Medulla oblongata (tissue), 1 donor: ENCODE data around the gene ZNF354B.
A peak's percentile ranks its signal among the peaks of the same experiment; 100 is the strongest.
"Not testable (repeated sequence)": the region's sequence is repeated elsewhere in the genome, so short reads cannot be mapped to it uniquely, and the experiment has no call there.

Experiments used
- DNase-seq: peaks from one replicate; pipeline ENCODE4 v3.0.0-alpha.2; 2015; ENCODE audit errors: extremely low spot score

Gene ZNF354B

DNA sequence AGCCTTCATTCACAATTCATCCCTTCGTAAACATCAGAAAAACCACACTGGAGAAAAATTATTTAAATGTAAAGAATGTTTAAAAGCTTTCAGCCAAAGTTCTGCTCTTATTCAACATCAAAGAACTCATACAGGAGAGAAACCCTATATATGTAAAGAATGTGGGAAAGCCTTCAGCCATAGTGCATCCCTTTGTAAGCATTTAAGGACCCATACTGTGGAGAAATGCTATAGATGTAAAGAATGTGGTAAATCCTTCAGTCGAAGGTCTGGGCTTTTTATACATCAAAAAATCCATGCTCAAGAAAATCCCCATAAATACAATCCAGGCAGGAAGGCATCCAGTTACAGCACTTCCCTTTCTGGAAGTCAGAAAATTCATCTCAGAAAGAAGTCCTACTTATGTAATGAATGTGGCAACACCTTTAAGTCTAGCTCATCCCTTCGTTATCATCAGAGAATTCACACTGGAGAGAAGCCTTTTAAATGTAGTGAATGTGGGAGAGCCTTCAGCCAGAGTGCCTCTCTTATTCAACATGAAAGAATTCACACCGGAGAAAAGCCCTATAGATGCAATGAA lies 23.5 kb downstream of the ZNF354B start:
- DNase-seq, result not testable (repeated sequence)

GRCh38 chr5:178883815-178884430 lies 24.2 kb downstream of the ZNF354B start:
- DNase-seq, result no peak

DNA sequence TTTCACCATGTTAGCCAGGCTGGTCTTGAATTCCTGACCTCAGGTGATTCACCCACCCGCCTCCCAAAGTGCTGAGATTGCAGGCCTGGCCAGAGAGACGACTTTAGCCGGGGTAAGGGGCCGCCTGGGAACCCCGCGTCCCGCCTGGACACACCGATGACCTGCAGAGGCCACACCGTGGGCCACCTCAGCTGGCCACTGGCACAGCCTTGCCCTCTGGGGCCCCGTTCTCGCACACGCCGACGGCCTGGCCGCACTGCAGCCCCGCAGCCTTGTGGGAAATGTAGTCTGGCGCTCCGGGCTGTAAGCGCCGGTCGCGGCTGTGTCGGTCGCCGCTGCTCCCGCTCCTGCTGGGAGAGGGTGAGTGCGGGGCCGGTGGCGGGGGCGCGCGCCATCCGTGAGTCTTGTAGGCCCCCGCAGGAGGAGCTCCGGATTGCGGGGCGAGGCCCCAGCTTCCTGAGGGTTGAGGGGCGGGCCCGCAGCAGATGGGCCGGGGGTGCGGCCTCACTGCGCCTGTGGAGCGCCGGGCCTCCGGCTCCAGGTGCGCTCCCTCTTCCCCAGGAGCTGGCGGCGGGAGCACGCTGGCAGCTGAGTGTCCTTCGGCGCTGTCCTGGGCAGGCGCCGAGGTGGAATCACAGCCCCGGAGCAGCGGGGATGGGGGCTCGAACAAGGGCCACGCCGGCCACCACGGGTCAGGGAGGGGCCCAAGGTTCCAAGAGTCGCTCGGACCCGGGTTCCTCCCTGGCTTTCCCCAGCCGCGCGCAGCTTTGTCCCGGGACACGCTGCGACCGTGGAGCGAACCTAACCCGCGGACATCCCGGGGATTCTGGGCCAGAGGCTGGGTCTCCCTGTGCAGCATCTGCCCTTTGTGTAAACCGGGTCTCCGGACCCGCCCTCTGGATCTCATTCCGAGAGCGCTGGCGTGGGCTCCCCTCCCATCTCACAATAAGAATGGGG lies 36.1 kb downstream of the ZNF354B start, which contains the start of gene ZFP2:
Gene ZFP2 (plus strand): TSS at position 299 of the 957 bp plus-strand sequence. CDS start 35,401 bp downstream, outside the sequence.
- DNase-seq, result peak; percentile 57

DNA sequence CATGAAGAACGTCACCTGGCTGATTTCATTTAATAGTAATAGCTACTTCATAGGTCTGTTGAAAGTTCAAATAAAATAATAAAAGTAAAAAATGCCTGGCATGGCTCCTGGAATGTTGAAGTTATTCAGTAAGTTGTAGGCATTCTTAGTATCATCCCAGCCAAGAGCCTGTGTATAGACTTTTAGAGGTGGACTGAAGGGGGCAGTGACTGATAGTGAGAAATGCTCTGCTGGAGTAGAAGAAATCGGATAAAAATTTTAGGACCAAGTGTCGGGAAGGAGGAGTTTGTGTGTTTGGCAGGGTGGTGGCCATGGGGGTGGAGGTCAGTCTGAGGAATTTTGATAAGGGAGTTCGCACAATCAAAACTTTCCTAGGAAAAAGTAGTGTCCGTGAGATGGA lies 39.5 kb downstream of the ZNF354B start:
- no peak for DNase-seq

DNA sequence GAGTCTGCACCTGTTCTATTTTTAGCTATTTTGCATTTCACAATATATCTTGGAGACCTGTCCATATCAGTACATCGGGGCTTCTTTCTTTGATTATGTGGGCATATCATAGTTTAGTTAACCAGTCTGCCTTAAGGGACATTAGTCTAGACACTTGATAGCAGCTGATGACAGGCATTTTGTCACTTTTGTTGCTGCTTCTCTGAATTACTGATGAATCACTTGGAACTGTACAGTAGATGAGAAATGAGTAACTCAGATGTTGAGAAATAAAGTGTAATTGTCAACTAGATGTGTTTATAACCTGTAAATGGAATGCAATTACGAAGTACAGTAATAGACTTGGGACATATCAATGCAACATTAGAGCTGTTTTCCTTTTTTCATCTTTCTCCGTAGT lies 43.1 kb downstream of the ZNF354B start:
- DNase-seq, result no peak

DNA sequence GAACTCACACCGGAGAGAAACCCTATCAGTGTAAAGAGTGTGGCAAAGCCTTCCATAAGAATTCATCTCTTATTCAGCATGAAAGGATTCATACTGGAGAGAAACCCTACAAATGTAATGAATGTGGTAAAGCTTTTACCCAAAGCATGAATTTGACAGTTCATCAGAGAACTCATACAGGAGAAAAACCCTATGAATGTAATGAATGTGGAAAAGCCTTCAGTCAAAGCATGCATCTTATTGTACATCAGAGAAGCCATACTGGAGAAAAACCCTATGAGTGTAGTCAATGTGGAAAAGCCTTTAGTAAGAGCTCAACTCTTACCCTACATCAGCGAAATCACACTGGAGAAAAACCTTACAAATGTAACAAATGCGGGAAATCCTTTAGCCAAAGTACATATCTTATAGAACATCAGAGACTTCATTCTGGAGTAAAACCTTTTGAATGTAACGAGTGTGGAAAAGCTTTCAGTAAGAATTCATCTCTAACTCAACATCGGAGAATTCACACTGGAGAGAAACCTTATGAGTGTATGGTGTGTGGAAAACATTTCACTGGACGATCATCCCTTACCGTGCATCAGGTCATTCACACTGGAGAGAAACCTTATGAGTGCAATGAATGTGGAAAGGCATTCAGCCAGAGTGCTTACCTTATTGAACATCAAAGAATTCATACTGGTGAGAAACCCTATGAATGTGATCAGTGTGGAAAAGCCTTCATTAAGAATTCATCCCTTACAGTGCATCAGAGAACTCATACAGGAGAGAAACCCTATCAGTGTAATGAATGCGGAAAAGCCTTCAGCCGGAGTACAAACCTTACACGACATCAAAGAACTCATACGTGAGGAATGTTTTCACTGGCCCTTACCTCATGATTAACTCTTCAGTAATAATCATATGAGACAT lies 72.3 kb downstream of the ZNF354B start:
- no peak for DNase-seq
